HEK293T (cell line): ENCODE results near the gene ZNF587B.
"Not testable (repeated sequence)": the region's sequence is repeated elsewhere in the genome, so short reads cannot be mapped to it uniquely, and the experiment has no call there.

Experiments used
- ARNT ChIP-seq: fragments of 450-650 bp; IDR thresholded peaks from 2 replicates; pipeline ENCODE4 v1.6.1; 2017; ENCODE audit warnings: mild to moderate bottlenecking
- BHLHE40 ChIP-seq: fragments of 450-650 bp; IDR thresholded peaks from 2 replicates; pipeline ENCODE4 v1.6.1; 2016; ENCODE audit warnings: mild to moderate bottlenecking, moderate library complexity, borderline replicate concordance
- CTBP1 ChIP-seq: fragments of 450-650 bp; IDR thresholded peaks from 2 replicates; pipeline ENCODE4 v1.6.1; 2016; ENCODE audit warnings: borderline replicate concordance
- ELF4 ChIP-seq: fragments of 450-650 bp; IDR thresholded peaks from 2 replicates; pipeline ENCODE4 v1.6.1; 2017; ENCODE audit warnings: antibody characterized with exemption
- FOXA1 ChIP-seq: fragments of 450-650 bp; IDR thresholded peaks from 2 replicates; pipeline ENCODE4 v1.6.1; 2016; ENCODE audit warnings: mild to moderate bottlenecking
- FOXM1 ChIP-seq: fragments of 450-650 bp; IDR thresholded peaks from 2 replicates; pipeline ENCODE4 v1.6.1; 2017; ENCODE audit warnings: mild to moderate bottlenecking, borderline replicate concordance
- HDGF ChIP-seq: fragments of 450-650 bp; IDR thresholded peaks from 2 replicates; pipeline ENCODE4 v1.6.1; 2017; ENCODE audit warnings: antibody characterized with exemption, borderline replicate concordance
- L3MBTL2 ChIP-seq: fragments of 450-650 bp; conservative IDR thresholded peaks from 2 replicates; pipeline ENCODE4 v1.6.1; 2016; ENCODE audit warnings: mild to moderate bottlenecking
- LEF1 ChIP-seq: fragments of 450-650 bp; IDR thresholded peaks from 2 replicates; pipeline ENCODE4 v1.6.1; 2017; ENCODE audit warnings: mild to moderate bottlenecking, borderline replicate concordance
- NFRKB ChIP-seq: fragments of 450-650 bp; IDR thresholded peaks from 2 replicates; pipeline ENCODE4 v1.6.1; 2016; ENCODE audit warnings: mild to moderate bottlenecking, moderate library complexity
- SUZ12 ChIP-seq: fragments of 450-650 bp; IDR thresholded peaks from 2 replicates; pipeline ENCODE4 v1.6.1; 2016; ENCODE audit warnings: mild to moderate bottlenecking
- ZNF384 ChIP-seq: fragments of 450-650 bp; IDR thresholded peaks from 2 replicates; pipeline ENCODE4 v1.6.1; 2016
- TF ChIP-seq, protein P1 (sequence below): fragments of 450-650 bp; IDR thresholded peaks from 2 replicates; pipeline ENCODE4 v1.6.1; 2016

DNA sequence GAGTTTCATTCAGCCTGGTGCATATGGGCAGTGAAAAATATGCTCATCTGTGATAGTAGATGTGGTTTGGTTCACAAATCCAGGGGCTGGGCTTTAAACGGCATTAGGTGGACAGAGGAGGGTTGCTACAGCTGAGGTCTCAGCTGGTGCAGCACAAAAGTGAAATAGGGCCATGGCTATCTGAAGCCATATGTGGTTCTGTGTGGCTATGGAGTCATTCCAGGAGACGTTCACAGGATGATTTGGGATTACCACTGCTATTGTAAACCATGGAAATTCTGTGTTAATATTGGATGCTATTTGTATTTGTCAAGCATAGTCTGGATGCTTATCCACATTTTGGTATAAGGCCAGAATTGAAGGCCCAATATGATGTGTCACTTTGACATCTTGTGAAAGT is 24.0 kb downstream of the ZNF587B start:
- not testable (repeated sequence) for TF ChIP-seq ARNT, NFRKB, ELF4, FOXM1, HDGF, FOXA1, BHLHE40, L3MBTL2, ZNF384, LEF1, CTBP1, SUZ12
- TF ChIP-seq, protein P1, sequence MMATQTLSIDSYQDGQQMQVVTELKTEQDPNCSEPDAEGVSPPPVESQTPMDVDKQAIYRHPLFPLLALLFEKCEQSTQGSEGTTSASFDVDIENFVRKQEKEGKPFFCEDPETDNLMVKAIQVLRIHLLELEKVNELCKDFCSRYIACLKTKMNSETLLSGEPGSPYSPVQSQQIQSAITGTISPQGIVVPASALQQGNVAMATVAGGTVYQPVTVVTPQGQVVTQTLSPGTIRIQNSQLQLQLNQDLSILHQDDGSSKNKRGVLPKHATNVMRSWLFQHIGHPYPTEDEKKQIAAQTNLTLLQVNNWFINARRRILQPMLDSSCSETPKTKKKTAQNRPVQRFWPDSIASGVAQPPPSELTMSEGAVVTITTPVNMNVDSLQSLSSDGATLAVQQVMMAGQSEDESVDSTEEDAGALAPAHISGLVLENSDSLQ, result not testable (repeated sequence)
